Stimulated activated CD8-positive, alpha-beta memory T cell treated with anti-CD3 and anti-CD28 coated beads, Interleukin-7, amount 100 ng/mL, for 4 hours (primary cell): Measurements from ENCODE around the gene TRIM54.
"Not testable (repeated sequence)": the region's sequence is repeated elsewhere in the genome, so short reads cannot be mapped to it uniquely, and the experiment has no call there.

Experiments
- DNase-seq, 2 donors: peaks; one replicate each; pipeline ENCODE4 v3.0.0-alpha.2; 2020; ENCODE audit warnings: low read depth in 2 of 2

The TRIM54 gene

GRCh38 chr2:27313882-27314645 lies 31.8 kb downstream of the TRIM54 start:
- no peak for DNase-seq

DNA sequence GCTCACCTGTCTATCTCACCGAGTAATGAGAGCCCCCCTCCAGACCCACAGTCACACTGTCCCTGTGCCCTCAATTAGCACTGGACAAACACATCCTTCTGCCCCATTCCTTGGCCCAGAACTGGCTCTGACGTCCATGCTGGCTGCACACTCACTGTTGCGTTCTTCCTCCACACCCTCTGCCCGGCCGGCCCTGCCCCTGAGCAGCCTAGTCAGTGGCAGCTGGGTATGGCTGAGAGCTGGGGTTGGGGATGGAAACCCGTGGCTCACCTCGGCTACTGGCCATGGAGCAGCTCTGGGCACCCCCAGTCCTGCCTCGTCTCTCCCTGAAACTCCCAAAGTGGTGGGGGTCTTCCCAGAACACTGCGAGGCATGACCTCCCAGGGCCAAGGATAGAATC lies 32.5 kb downstream of the TRIM54 start:
- DNase-seq: no peak

DNA sequence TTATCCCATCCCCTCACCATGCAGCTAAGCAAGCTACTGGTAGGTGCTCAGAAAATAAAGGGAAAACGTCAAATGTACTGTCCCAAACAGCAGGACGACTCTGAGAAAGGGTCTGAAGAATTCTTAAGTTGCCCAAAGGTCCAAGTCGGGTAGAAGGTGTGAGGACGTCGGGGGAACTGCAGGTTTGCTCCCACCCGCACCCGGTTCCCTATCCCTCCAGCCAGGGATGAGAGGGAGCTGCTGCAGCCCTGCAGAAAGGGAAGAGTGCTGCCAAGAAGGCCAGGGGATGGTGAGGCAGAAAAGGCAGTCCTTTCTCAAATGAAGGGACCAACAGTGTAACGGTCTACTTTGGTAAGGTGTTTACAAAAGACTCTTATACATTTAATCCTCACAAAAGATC lies 32.9 kb downstream of the TRIM54 start:
- DNase-seq: no peak

DNA sequence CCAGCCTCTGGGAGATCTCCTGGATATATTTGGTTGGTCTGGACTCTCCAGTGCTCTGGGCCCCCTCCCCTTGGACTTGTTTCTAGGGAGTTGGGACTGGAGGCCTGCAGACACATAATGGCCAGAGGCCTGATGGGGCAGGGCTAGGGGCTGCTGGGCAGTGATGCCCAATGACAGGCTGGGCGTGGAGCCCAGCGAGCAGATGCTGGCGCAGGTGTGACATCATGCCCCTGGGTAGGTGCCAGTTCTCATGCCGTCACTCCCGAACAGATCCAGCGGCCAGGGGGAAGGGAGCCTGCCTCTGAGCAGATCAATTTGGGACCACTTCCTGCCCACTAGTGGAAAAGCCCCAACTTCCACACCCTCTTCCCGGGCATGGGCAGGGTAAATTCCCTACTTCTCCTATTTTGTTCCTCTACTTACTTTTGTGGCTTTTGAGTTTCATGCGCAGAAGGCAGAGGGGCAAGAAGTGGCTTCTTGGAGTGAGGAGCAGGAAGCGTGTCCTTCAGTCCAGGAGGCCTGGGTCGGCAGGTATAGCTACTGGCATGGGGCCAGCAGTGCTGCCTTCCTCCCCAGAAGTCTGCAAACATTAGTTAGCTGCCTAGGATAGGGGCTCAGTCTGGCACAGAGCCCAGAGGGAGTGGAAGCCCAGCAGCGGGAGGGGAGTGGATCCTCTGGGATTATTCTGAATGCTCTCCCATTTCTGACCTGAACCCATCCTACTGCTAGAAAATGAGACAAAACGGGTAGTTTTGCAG lies 34.6 kb downstream of the TRIM54 start:
- no peak for DNase-seq

DNA sequence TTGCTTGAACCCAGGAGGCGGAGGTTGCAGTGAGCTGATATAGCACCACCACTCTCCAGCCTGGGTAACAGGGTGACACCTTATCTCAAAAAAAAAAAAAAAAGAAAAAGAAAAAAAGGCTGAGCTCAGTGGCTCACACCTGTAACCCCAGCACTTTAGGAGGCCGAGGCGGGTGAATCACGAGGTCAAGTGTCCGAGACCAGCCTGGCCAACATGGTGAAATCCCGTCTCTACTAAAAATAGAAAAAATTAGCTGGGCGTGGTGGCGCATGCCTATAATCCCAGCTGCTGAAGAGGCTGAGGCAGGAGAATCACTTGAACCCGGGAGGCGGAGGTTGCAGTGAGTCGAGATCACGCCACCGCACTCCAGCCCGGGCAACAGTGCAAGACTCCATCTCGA lies 37.6 kb downstream of the TRIM54 start:
- DNase-seq: not testable (repeated sequence)

DNA sequence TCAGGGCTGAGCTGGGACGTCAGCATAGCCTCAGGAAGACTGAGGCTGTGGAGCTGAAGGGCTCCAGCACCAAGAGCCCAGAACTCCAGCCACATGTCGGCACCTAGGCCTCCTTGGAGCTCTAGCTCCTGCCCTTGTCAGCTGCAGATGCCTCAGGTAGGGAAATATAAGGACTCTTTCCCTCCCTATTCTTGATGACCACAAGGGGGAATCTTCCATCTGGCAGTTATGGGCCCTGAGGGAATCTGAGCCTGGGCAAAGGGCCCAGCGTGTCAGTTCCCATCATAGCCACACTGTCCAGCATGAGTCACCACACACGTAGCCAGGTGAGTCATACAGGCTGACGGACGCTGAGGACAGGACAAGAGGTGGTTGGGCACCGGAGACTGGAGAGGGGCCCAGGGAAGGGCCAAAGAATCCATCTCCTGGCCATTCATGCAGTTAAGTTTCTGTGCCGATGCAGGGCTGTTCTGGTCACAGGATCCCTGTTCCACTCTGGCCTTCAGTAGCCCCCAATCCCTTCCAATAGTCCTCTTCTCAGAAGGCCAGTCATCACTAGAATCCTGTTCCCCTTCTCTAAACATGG lies 38.8 kb downstream of the TRIM54 start:
- no peak for DNase-seq

DNA sequence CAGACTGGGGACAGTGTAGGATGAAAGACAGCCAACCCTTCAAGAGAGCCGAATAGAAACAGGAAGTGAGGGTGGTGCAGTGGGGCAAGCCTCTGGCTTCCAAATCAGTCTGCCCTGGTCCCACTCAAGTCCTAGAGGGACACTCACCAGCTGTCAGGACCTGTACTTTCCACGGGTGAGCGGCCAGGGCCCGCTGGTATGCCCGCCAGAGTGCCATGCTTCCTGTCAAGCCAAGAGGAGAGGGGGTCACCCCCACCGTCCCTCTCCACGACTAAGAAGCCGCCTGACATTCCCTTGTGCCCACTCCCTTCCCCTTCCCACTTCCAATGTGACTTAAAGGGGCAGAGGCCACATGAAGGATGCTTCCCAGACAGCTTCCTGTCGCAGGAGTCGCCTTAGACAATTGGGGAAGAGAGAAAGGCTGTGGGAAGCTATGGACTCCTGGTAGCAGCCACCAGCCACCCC lies 40.1 kb downstream of the TRIM54 start:
- no peak for DNase-seq

DNA sequence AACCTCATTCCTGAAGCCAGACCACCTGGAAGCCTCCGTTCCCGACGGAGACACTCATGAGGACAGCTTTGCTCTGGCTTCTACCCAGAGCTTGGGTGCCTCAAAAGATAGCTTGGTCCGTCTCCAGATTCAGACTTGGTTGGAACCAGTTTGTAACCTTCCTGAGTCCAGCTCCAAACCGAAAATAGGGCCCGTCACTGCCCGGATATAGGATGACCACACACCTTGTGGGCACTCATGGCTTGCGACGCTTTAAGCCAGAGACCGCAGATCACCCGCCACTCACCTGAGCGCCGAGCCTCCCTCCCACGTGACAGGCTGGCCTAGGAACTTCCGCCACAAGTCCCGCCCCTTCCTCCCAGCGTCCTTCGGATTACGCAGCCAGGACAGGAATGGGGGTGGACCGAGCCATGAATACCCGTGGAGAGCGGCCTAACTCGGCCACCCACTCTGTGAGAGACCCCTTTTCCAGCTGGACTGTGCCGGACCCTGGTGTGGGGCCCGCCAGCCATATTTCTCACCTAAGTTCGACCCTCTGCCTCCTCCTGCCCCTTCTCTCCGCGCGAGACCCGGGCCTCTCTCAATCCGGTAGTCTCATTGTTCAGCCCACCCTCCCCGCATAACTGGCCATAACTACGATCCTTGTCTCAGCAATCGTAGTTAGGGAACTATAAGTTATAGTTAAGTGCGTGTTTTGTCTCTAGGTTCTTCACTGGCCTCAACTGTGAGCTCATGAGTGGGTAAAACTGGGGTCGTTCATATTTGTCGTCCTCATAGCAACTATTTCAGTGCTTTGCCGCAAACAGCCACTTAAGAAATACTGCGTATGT lies 40.8 kb downstream of the TRIM54 start, which contains the start of gene MPV17:
Gene MPV17 (minus strand): TSS at position 332 of the 830 bp plus-strand sequence. CDS start 580 bp downstream, outside the sequence.
- peak; percentile 77 to 80 for DNase-seq

GRCh38 chr2:27323596-27324285 lies 41.5 kb downstream of the TRIM54 start:
- no peak for DNase-seq

- no peak for DNase-seq
These were observed 42.5 kb downstream of the TRIM54 start for GRCh38 chr2:27324720-27325119.

- DNase-seq: no peak
These were observed 53.1 kb downstream of the TRIM54 start for GRCh38 chr2:27335311-27335710.

DNA sequence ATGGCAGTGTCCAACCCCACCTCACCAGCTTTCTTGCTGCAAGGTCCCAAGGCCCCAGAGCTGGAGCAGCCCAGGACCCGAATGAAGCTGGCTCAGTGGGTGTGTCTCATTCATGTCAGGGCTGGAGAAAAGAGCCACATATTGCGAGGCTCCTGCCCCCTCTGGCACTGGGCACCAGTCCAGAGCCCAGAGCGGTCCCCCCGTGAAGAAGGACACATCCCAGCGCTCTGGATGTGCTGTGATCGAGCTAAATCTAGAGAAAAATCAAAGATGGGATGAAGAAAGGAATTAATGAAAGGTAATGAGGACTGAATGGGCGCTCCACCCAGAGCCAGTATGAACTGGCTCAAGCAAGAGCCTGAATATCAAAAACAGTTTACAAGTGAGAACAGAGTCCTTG lies 53.9 kb downstream of the TRIM54 start:
- no peak for DNase-seq

- no peak for DNase-seq
These were observed 65.4 kb downstream of the TRIM54 start for GRCh38 chr2:27347641-27348040.

- DNase-seq: no peak
These were observed 68.0 kb downstream of the TRIM54 start for GRCh38 chr2:27350106-27350693.

- DNase-seq: no peak
These were observed 69.8 kb downstream of the TRIM54 start for GRCh38 chr2:27351802-27352598.

- not testable (repeated sequence) for DNase-seq
These were observed 71.1 kb downstream of the TRIM54 start for GRCh38 chr2:27353386-27353761.

GRCh38 chr2:27353762-27354596 lies 71.8 kb downstream of the TRIM54 start:
- DNase-seq: no peak

GRCh38 chr2:27354597-27354927 lies 72.3 kb downstream of the TRIM54 start:
- DNase-seq: no peak

- no peak for DNase-seq
These were observed 73.8 kb downstream of the TRIM54 start for GRCh38 chr2:27356056-27356381.
